Activated naive CD4-positive, alpha-beta T cell treated with anti-CD3 and anti-CD28 coated beads, Interleukin-2, amount 10 ng/mL, durations not matched to agents 7 days and 5 days (primary cell): ENCODE results near the gene NEXMIF.
"Not testable (repeated sequence)": the region's sequence is repeated elsewhere in the genome, so short reads cannot be mapped to it uniquely, and the experiment has no call there.

ENCODE experiments used
- CTCF ChIA-PET: fragments of 350-600 bp; sonication (Branson Sonifier 250); formaldehyde crosslinking; loops from one replicate; lab custom pipeline; 2021; ENCODE audit warnings: antibody characterized with exemption; lab: Charles Lee
- DNase-seq: peaks from one replicate; pipeline ENCODE4 v3.0.0-alpha.2; 2020
- H3K27ac Mint-ChIP-seq: one replicate; pipeline ENCODE4 v1.8.0; 2021; ENCODE audit warnings: mild to moderate bottlenecking, moderate library complexity, mixed read lengths
- H3K27me3 Mint-ChIP-seq: one replicate; pipeline ENCODE4 v1.8.0; 2021; ENCODE audit warnings: mild to moderate bottlenecking, mixed read lengths
- H3K36me3 Mint-ChIP-seq: one replicate; pipeline ENCODE4 v1.8.0; 2021; ENCODE audit warnings: mixed read lengths
- H3K4me1 Mint-ChIP-seq: one replicate; pipeline ENCODE4 v1.8.0; 2021; ENCODE audit warnings: mixed read lengths
- H3K4me3 Mint-ChIP-seq: one replicate; pipeline ENCODE4 v1.8.0; 2021; ENCODE audit warnings: mild to moderate bottlenecking, moderate library complexity, mixed read lengths
- H3K9me3 Mint-ChIP-seq: one replicate; pipeline ENCODE4 v1.8.0; 2021; ENCODE audit warnings: mixed read lengths

NEXMIF gene

GRCh38 chrX:74701343-74701742 lies 223.9 kb downstream of the NEXMIF start:
- H3K36me3 Mint-ChIP-seq, H3K4me3 Mint-ChIP-seq, H3K27ac Mint-ChIP-seq, DNase-seq, H3K4me1 Mint-ChIP-seq, H3K9me3 Mint-ChIP-seq, H3K27me3 Mint-ChIP-seq, CTCF ChIA-PET: not testable (repeated sequence)

- H3K36me3 Mint-ChIP-seq, result no peaks in the 10 kb centered on the region
- H3K4me1 Mint-ChIP-seq, result no peaks in the 10 kb centered on the region
- no peak overlapping the region for H3K27ac Mint-ChIP-seq
- H3K4me3 Mint-ChIP-seq, result no peak overlapping the region
- H3K27me3 Mint-ChIP-seq, result no peaks in the 10 kb centered on the region
- H3K9me3 Mint-ChIP-seq, result peaks cover 3% of the 10 kb centered on the region
- CTCF ChIA-PET, result no interaction called here
- DNase-seq, result no peak
Measured at GRCh38 chrX:74684466-74684865, 240.8 kb downstream of the NEXMIF start.
